Left kidney (tissue), 2 donors: ENCODE data around the gene HTD2. TPM values are rescaled to one million over a fixed set of nuclear protein-coding genes. Genes with fewer than 3 reads are reported as not detected.

Source experiments
- DNase-seq: peaks from one replicate; pipeline ENCODE4 v3.0.0-alpha.2; 2013
- polyA plus RNA-seq: library from polyadenylated mRNA; unstranded; fragments of 120-200 nt; gene quantifications from one replicate; pipeline ENCODE4 v1.2.1, GENCODE V29; 2013; ENCODE audit not compliant: insufficient read length

Gene HTD2
- polyA plus RNA-seq, 1 donor, result 15.1 TPM

GRCh38 chr3:58356054-58356453 is 49.7 kb downstream of the HTD2 start:
- no peak for DNase-seq

GRCh38 chr3:58357402-58357801 is 51.1 kb downstream of the HTD2 start:
- no peak for DNase-seq

GRCh38 chr3:58358092-58358491 is 51.8 kb downstream of the HTD2 start:
- DNase-seq, result no peak

- no peak for DNase-seq
These were observed 52.5 kb downstream of the HTD2 start for GRCh38 chr3:58358808-58359207.

- DNase-seq, result no peak
These were observed 53.3 kb downstream of the HTD2 start for GRCh38 chr3:58359621-58360020.

GRCh38 chr3:58361866-58362265 is 55.5 kb downstream of the HTD2 start:
- DNase-seq, result no peak

GRCh38 chr3:58366699-58367098 is 60.4 kb downstream of the HTD2 start:
- no peak for DNase-seq

- DNase-seq, result no peak
These were observed 62.7 kb downstream of the HTD2 start for GRCh38 chr3:58369038-58369437.

Other genes with a start within 250 kb of the HTD2 start
- gene DNASE1L3, start 95.5 kb upstream of the HTD2 start, polyA plus RNA-seq, result 9.2 TPM
- 13.0 TPM for gene ABHD6, start 68.7 kb upstream of the HTD2 start, polyA plus RNA-seq
- gene RPP14, start 275 bp upstream of the HTD2 start, polyA plus RNA-seq, result 27.4 TPM
- gene PXK, start 26.4 kb downstream of the HTD2 start, polyA plus RNA-seq, result 32.5 TPM
- 117 TPM for gene PDHB, start 127.3 kb downstream of the HTD2 start, polyA plus RNA-seq
- 39.8 TPM for gene KCTD6, start 185.6 kb downstream of the HTD2 start, polyA plus RNA-seq
- gene ACOX2, start 230.7 kb downstream of the HTD2 start, polyA plus RNA-seq, result 38.6 TPM